ENCODE results near the gene FAM163A.

DNA sequence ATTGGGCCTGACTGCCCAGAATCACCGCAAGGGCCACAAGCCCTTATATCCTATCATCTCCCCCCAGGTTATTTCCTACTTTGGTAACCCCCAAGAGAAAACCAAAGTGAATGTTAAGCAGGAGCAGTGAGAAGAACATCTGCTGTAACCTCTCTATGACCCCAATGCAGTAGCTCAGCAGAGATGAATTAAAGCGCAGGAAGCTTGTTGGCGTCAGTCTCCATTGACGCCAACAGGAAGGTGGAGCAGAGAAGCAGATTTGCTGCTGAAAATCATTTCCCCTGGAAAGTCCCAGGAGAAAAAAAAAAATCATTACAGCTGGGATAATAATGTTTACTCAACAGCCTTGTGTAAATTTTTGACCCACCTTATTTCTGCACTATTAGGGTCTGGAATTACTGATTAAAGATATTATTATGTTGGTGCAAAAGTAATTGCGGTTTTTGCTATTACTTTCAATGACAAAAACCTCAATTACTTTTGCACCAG, 33.2 kb upstream of the FAM163A start:
- TF ChIP-seq, protein P1, sequence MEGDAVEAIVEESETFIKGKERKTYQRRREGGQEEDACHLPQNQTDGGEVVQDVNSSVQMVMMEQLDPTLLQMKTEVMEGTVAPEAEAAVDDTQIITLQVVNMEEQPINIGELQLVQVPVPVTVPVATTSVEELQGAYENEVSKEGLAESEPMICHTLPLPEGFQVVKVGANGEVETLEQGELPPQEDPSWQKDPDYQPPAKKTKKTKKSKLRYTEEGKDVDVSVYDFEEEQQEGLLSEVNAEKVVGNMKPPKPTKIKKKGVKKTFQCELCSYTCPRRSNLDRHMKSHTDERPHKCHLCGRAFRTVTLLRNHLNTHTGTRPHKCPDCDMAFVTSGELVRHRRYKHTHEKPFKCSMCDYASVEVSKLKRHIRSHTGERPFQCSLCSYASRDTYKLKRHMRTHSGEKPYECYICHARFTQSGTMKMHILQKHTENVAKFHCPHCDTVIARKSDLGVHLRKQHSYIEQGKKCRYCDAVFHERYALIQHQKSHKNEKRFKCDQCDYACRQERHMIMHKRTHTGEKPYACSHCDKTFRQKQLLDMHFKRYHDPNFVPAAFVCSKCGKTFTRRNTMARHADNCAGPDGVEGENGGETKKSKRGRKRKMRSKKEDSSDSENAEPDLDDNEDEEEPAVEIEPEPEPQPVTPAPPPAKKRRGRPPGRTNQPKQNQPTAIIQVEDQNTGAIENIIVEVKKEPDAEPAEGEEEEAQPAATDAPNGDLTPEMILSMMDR (IDR thresholded peaks at IDR 0.05), result no peak
- no peak for TF ChIP-seq ZFX (IDR thresholded peaks at IDR 0.05; ENCODE audit: borderline replicate concordance)
